ENCODE results near the gene PCNT.
A peak's percentile ranks its signal among the peaks of the same experiment; 100 is the strongest.

Gene PCNT, protein sequence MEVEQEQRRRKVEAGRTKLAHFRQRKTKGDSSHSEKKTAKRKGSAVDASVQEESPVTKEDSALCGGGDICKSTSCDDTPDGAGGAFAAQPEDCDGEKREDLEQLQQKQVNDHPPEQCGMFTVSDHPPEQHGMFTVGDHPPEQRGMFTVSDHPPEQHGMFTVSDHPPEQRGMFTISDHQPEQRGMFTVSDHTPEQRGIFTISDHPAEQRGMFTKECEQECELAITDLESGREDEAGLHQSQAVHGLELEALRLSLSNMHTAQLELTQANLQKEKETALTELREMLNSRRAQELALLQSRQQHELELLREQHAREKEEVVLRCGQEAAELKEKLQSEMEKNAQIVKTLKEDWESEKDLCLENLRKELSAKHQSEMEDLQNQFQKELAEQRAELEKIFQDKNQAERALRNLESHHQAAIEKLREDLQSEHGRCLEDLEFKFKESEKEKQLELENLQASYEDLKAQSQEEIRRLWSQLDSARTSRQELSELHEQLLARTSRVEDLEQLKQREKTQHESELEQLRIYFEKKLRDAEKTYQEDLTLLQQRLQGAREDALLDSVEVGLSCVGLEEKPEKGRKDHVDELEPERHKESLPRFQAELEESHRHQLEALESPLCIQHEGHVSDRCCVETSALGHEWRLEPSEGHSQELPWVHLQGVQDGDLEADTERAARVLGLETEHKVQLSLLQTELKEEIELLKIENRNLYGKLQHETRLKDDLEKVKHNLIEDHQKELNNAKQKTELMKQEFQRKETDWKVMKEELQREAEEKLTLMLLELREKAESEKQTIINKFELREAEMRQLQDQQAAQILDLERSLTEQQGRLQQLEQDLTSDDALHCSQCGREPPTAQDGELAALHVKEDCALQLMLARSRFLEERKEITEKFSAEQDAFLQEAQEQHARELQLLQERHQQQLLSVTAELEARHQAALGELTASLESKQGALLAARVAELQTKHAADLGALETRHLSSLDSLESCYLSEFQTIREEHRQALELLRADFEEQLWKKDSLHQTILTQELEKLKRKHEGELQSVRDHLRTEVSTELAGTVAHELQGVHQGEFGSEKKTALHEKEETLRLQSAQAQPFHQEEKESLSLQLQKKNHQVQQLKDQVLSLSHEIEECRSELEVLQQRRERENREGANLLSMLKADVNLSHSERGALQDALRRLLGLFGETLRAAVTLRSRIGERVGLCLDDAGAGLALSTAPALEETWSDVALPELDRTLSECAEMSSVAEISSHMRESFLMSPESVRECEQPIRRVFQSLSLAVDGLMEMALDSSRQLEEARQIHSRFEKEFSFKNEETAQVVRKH (N-terminal part only)

DNA sequence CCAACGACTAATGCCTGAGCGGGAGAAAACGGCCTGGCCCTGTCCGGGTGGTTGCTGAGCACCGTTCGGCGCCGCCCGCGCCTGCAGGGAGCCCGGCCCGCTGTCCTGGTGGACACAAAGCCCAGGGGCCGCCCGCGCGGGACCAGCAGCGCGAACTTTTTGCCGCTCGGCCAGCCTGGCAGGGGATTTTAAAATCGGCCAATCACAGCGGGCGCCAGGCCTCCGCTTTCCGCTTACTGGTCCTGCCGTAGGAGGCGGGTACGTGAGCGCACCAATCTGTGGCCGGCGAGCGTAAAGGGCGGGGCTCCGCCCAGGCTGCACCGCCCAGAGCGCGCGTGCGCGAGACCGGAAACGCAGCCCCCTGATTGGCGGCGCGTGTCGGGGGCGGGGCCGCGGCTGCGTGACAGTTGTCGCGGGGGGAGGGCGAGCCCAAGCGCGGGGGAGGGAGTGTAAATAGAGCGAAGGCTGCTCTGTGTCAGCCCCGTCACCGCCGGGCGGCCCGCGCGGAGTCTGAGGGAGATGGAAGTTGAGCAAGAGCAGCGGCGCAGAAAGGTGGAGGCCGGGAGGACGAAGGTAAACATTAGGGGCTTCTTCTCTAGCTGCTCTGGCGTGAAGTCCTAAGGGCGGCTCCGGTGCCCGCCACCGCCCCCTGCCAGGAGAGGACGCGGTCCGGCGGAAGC, at the start of gene PCNT, which contains the start of gene C21orf58:
TSS of gene PCNT (plus strand) at position 447 of the 680 bp plus-strand sequence. CDS start at position 520, 73 bp downstream.
TSS of gene C21orf58 (minus strand) at position 161 of the 680 bp plus-strand sequence. CDS start 1,132 bp downstream, outside the sequence.
- H3K4me3 Mint-ChIP-seq = peak within 1 kb of the TSS; percentile 93 to 97 (median 97)
- H3K27ac Mint-ChIP-seq = peak within 1 kb of the TSS; percentile 83 to 98 (median 92)
- TF ChIP-seq, protein P1, sequence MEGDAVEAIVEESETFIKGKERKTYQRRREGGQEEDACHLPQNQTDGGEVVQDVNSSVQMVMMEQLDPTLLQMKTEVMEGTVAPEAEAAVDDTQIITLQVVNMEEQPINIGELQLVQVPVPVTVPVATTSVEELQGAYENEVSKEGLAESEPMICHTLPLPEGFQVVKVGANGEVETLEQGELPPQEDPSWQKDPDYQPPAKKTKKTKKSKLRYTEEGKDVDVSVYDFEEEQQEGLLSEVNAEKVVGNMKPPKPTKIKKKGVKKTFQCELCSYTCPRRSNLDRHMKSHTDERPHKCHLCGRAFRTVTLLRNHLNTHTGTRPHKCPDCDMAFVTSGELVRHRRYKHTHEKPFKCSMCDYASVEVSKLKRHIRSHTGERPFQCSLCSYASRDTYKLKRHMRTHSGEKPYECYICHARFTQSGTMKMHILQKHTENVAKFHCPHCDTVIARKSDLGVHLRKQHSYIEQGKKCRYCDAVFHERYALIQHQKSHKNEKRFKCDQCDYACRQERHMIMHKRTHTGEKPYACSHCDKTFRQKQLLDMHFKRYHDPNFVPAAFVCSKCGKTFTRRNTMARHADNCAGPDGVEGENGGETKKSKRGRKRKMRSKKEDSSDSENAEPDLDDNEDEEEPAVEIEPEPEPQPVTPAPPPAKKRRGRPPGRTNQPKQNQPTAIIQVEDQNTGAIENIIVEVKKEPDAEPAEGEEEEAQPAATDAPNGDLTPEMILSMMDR (IDR thresholded peaks at IDR 0.05; ENCODE audit: unreplicated experiment in 3 of 3) = no peak
- peaks cover 20% of the 10 kb centered on the region for H3K36me3 Mint-ChIP-seq (ENCODE audit: low read depth)
- H3K27me3 Mint-ChIP-seq (ENCODE audit: low read depth) = no peaks in the 10 kb centered on the region
- H3K4me1 Mint-ChIP-seq = peaks cover 33% of the 10 kb centered on the region
- no peaks in the 10 kb centered on the region for H3K9me3 Mint-ChIP-seq

DNA sequence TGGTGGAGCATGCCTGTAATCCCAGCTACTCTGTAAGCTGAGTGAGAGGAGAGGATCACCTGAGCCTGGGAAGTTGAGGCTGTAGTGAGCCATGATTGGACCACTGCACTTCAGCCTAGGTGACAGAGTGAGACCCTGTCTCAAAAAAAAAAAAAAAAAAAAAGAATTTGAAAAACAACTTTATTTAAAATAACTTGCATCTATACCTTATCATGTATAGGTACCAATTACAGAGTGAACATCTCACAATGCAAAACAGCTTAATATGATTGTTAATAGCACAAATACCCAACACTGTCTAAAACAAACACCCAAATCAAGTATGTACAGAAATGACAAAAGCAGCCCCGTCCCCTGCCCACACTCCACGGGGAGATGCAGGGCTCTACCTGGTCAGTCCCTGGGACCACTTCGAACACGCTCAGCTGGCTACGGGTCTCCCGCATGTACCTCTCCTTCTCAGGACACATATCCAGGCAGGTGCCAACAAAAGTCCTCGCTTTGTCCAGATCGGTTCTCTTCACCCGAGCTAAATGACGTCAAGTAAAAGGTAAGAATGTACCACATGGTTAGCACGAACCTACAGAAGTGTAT, 49.1 kb upstream of the PCNT start:
- Mint-ChIP-seq H3K4me1 (no peaks in the 10 kb centered on the region), H3K27me3 (ENCODE audit: low read depth) (no peaks in the 10 kb centered on the region), H3K36me3 (ENCODE audit: low read depth) (peaks cover 61% of the 10 kb centered on the region), H3K27ac (no peak overlapping the region), H3K9me3 (no peaks in the 10 kb centered on the region), H3K4me3 (no peak overlapping the region)
- TF ChIP-seq, protein P1 (IDR thresholded peaks at IDR 0.05; ENCODE audit: unreplicated experiment in 3 of 3) = no peak

- H3K9me3 Mint-ChIP-seq = no peaks in the 10 kb centered on the region
- peak overlapping the region; percentile 54 to 80 (median 75) for H3K4me3 Mint-ChIP-seq
- H3K27me3 Mint-ChIP-seq (ENCODE audit: low read depth) = no peaks in the 10 kb centered on the region
- peaks cover 33% of the 10 kb centered on the region for H3K4me1 Mint-ChIP-seq
- H3K36me3 Mint-ChIP-seq (ENCODE audit: low read depth) = peaks cover 62% of the 10 kb centered on the region
- H3K27ac Mint-ChIP-seq = peak overlapping the region in 1 of 3 experiments; percentile 7
- TF ChIP-seq, protein P1 (IDR thresholded peaks at IDR 0.05; ENCODE audit: unreplicated experiment in 3 of 3) = no peak
Observed at GRCh38 chr21:46284077-46284644, 39.8 kb upstream of the PCNT start.

- H3K4me3 Mint-ChIP-seq = peak overlapping the region; percentile 90 to 93 (median 92)
- peak overlapping the region; percentile 91 to 98 (median 92) for H3K27ac Mint-ChIP-seq
- H3K27me3 Mint-ChIP-seq (ENCODE audit: low read depth) = no peaks in the 10 kb centered on the region
- TF ChIP-seq, protein P1 (IDR thresholded peaks at IDR 0.05; ENCODE audit: unreplicated experiment in 3 of 3) = no peak
- H3K36me3 Mint-ChIP-seq (ENCODE audit: low read depth) = peaks cover 60% of the 10 kb centered on the region
- peaks cover 33% of the 10 kb centered on the region for H3K4me1 Mint-ChIP-seq
- no peaks in the 10 kb centered on the region for H3K9me3 Mint-ChIP-seq
Observed at GRCh38 chr21:46284733-46285132, 39.2 kb upstream of the PCNT start.
